ENCODE results near the gene ZNF655. TPM values are rescaled to one million over a fixed set of nuclear protein-coding genes. Genes with fewer than 3 reads are reported as not detected.

Gene ZNF655
- total RNA-seq, 1 experiment from 2014 or later = 54.9 TPM

DNA sequence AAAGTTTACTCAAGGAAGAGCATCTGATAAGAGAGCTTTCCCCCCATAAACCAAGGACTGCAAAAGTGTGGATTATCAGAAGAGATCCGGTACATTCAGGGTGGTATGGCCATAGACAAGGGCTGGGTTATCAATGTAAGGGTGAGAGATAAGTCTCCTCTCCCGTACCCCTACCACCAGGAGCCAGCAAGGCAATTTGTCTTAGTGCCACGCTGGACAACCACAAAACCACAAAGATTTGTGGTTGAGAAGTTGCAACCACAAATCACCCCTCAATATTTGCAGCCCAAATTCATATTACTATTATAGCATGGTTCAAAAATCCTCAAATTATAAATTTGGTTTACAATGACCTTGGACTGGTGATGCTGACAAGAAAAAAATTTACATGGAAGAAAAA is 56.1 kb downstream of the ZNF655 start:
- ChIA-PET POLR2A (no interaction called here), CTCF (no interaction called here)
- peaks cover 2% of the 10 kb centered on the region; the same call in 1 of the 2 replicates for H3K36me3 ChIP-seq (ENCODE audit: control insufficient read depth, insufficient read depth, low read length)
- in situ Hi-C loops (cut with HindIII; ENCODE audit: low pct_unique_long_range_greater_than_20kb, low sequenced_read_pairs) (no loop called here), intact Hi-C loops (cut with micrococcal nuclease; ENCODE audit: unreplicated experiment) (no loop called here)
- no peaks in the 10 kb centered on the region; the same call in 1 of the 2 replicates for H3K27me3 ChIP-seq (ENCODE audit: control insufficient read depth, insufficient read depth, low read length)
- ATAC-seq = no peak
- no peak overlapping the region for H3K27ac ChIP-seq (ENCODE audit: low read length)
- no peaks in the 10 kb centered on the region for H3K9me3 ChIP-seq (ENCODE audit: control insufficient read depth, insufficient read depth, low read depth, low read length)
- no peak overlapping the region for H3K4me3 ChIP-seq (ENCODE audit: low read depth in 2 of 2, low read length in 2 of 2)
- TF ChIP-seq SIN3A (IDR thresholded peaks at IDR 0.05; ENCODE audit: borderline replicate concordance, insufficient read depth, low read depth, low read length) (no peak), POLR2AphosphoS5 (IDR thresholded peaks at IDR 0.05; ENCODE audit: low read depth, low read length) (no peak), TCF7L2 (IDR thresholded peaks at IDR 0.05; ENCODE audit: low read depth, low read length) (no peak)
- TF ChIP-seq, protein P1, sequence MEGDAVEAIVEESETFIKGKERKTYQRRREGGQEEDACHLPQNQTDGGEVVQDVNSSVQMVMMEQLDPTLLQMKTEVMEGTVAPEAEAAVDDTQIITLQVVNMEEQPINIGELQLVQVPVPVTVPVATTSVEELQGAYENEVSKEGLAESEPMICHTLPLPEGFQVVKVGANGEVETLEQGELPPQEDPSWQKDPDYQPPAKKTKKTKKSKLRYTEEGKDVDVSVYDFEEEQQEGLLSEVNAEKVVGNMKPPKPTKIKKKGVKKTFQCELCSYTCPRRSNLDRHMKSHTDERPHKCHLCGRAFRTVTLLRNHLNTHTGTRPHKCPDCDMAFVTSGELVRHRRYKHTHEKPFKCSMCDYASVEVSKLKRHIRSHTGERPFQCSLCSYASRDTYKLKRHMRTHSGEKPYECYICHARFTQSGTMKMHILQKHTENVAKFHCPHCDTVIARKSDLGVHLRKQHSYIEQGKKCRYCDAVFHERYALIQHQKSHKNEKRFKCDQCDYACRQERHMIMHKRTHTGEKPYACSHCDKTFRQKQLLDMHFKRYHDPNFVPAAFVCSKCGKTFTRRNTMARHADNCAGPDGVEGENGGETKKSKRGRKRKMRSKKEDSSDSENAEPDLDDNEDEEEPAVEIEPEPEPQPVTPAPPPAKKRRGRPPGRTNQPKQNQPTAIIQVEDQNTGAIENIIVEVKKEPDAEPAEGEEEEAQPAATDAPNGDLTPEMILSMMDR (IDR thresholded peaks at IDR 0.05) = no peak
- TF ChIP-seq, protein P2, sequence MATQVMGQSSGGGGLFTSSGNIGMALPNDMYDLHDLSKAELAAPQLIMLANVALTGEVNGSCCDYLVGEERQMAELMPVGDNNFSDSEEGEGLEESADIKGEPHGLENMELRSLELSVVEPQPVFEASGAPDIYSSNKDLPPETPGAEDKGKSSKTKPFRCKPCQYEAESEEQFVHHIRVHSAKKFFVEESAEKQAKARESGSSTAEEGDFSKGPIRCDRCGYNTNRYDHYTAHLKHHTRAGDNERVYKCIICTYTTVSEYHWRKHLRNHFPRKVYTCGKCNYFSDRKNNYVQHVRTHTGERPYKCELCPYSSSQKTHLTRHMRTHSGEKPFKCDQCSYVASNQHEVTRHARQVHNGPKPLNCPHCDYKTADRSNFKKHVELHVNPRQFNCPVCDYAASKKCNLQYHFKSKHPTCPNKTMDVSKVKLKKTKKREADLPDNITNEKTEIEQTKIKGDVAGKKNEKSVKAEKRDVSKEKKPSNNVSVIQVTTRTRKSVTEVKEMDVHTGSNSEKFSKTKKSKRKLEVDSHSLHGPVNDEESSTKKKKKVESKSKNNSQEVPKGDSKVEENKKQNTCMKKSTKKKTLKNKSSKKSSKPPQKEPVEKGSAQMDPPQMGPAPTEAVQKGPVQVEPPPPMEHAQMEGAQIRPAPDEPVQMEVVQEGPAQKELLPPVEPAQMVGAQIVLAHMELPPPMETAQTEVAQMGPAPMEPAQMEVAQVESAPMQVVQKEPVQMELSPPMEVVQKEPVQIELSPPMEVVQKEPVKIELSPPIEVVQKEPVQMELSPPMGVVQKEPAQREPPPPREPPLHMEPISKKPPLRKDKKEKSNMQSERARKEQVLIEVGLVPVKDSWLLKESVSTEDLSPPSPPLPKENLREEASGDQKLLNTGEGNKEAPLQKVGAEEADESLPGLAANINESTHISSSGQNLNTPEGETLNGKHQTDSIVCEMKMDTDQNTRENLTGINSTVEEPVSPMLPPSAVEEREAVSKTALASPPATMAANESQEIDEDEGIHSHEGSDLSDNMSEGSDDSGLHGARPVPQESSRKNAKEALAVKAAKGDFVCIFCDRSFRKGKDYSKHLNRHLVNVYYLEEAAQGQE (IDR thresholded peaks at IDR 0.05; ENCODE audit: insufficient read depth in 1 of 2, low read depth in 2 of 2, low read length in 1 of 2) = no peak
- no TSS peak for BruUV-seq (replicated peaks)
- no peak for DNase-seq (ENCODE audit: low read depth, low spot score)
- peaks cover 12% of the 10 kb centered on the region for H3K4me1 ChIP-seq (ENCODE audit: control insufficient read depth, insufficient read depth, low read length)

DNA sequence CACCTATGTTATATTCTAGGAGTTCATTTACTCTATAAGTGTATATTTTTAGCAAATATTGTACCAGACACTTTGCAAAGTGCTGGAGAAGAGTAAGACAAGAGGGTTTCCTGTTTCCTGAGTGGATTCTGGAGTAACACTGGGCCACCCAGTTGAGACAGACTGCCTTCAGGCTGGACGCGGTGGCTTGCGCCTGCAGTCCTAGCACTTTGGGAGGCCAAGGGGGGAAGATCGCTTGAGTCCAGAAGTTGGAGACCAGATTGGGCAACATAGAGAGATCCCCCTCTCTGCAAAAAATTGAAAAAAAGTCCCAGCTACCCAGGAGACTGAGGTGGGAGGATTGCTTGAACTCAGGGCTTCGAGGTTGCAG is 57.5 kb downstream of the ZNF655 start:
- ChIA-PET CTCF (no interaction called here), POLR2A (no interaction called here)
- Histone ChIP-seq H3K9me3 (ENCODE audit: control insufficient read depth, insufficient read depth, low read depth, low read length) (no peaks in the 10 kb centered on the region), H3K27me3 (ENCODE audit: control insufficient read depth, insufficient read depth, low read length) (no peaks in the 10 kb centered on the region; the same call in 1 of the 2 replicates), H3K36me3 (ENCODE audit: control insufficient read depth, insufficient read depth, low read length) (peaks cover 6% of the 10 kb centered on the region), H3K4me3 (ENCODE audit: low read depth in 2 of 2, low read length in 2 of 2) (peak overlapping the region; percentile 92 to 95), H3K27ac (ENCODE audit: low read length) (no peak overlapping the region; the same call in 1 of the 2 replicates), H3K4me1 (ENCODE audit: control insufficient read depth, insufficient read depth, low read length) (peaks cover 12% of the 10 kb centered on the region)
- ATAC-seq = no peak; the same call in 1 of the 2 replicates
- no peak for DNase-seq (ENCODE audit: low read depth, low spot score)
- in situ Hi-C loops (cut with HindIII; ENCODE audit: low pct_unique_long_range_greater_than_20kb, low sequenced_read_pairs) (no loop called here), intact Hi-C loops (cut with micrococcal nuclease; ENCODE audit: unreplicated experiment) (no loop called here)
- no TSS peak for BruUV-seq (replicated peaks)
- TF ChIP-seq POLR2AphosphoS5 (IDR thresholded peaks at IDR 0.05; ENCODE audit: low read depth, low read length) = no peak
- TF ChIP-seq, protein P1 (IDR thresholded peaks at IDR 0.05) = no peak
- no peak for TF ChIP-seq SIN3A (IDR thresholded peaks at IDR 0.05; ENCODE audit: borderline replicate concordance, insufficient read depth, low read depth, low read length)
- no peak for TF ChIP-seq TCF7L2 (IDR thresholded peaks at IDR 0.05; ENCODE audit: low read depth, low read length)
- TF ChIP-seq, protein P2 (IDR thresholded peaks at IDR 0.05; ENCODE audit: insufficient read depth in 1 of 2, low read depth in 2 of 2, low read length in 1 of 2) = no peak

All from Panc1 (cell line).